CD4-positive, alpha-beta T cell (primary cell): ENCODE measurements around the gene HBE1. TPM values are rescaled to one million over a fixed set of nuclear protein-coding genes. Genes with fewer than 3 reads are reported as not detected.
"Not testable (repeated sequence)": the region's sequence is repeated elsewhere in the genome, so short reads cannot be mapped to it uniquely, and the experiment has no call there.

ENCODE experiments used
- ATAC-seq: fragments of 200-7000 bp; cut with Tn5 transposase; one replicate; pipeline ENCODE4 v1.10.0; 2022; ENCODE audit warnings: mild to moderate bottlenecking; ENCODE audit not compliant: poor library complexity
- CTCF ChIA-PET: fragments of 350-600 bp; sonication (Branson Sonifier 250); formaldehyde crosslinking; loops from one replicate; lab custom pipeline; 2021; ENCODE audit warnings: antibody characterized with exemption, inconsistent platforms; lab: Charles Lee
- POLR2A ChIA-PET: fragments of 350-600 bp; sonication (Branson Sonifier 250); formaldehyde crosslinking; loops from one replicate; lab custom pipeline; 2021; ENCODE audit warnings: antibody characterized with exemption, inconsistent platforms; lab: Charles Lee
- DNase-seq, 14 experiments: peaks; one replicate each; pipeline ENCODE4 v3.0.0-alpha.2; 2013 to 2020; ENCODE audit warnings: mixed read lengths in 2 of 14
- H3K27ac ChIP-seq, 2 donors: one replicate each; pipeline versions ENCODE4 v1.5.1 to v1.7.0; 2013; ENCODE audit warnings: low read length in 2 of 2, low read depth in 1 of 2, mild to moderate bottlenecking in 1 of 2
- H3K27me3 ChIP-seq, 2 experiments: 1 replicate in 1 of 2; 2 replicates in 1 of 2; pipeline versions ENCODE4 v1.6.1 to v1.7.0; 2013; ENCODE audit warnings: low read length in 2 of 2, control low read depth in 1 of 2, mild to moderate bottlenecking in 1 of 2, moderate library complexity in 1 of 2; ENCODE audit not compliant: insufficient read depth in 2 of 2, control insufficient read depth in 1 of 2
- H3K36me3 ChIP-seq: one replicate; pipeline ENCODE4 v1.6.1; 2013; ENCODE audit warnings: low read length, control low read depth; ENCODE audit not compliant: insufficient read depth
- H3K4me1 ChIP-seq: one replicate; pipeline ENCODE4 v1.6.1; 2013; ENCODE audit warnings: low read length, control low read depth; ENCODE audit not compliant: insufficient read depth
- H3K4me3 ChIP-seq: one replicate; pipeline ENCODE4 v1.5.1; 2013; ENCODE audit warnings: mild to moderate bottlenecking, low read length, moderate library complexity
- H3K9me3 ChIP-seq, 2 experiments: 1 replicate in 1 of 2; 2 replicates in 1 of 2; pipeline versions ENCODE4 v1.6.1 to v1.7.0; 2013; ENCODE audit warnings: low read length in 2 of 2, mild to moderate bottlenecking in 2 of 2, control low read depth in 1 of 2, moderate library complexity in 1 of 2; ENCODE audit not compliant: control insufficient read depth in 1 of 2, insufficient read depth in 1 of 2
- H3K27ac Mint-ChIP-seq: one replicate; pipeline ENCODE4 v1.8.0; 2020; ENCODE audit warnings: mixed read lengths
- H3K27me3 Mint-ChIP-seq: one replicate; pipeline ENCODE4 v1.8.0; 2021; ENCODE audit warnings: mixed read lengths
- H3K36me3 Mint-ChIP-seq: one replicate; pipeline ENCODE4 v1.8.0; 2021; ENCODE audit warnings: low read depth, mixed read lengths
- H3K4me1 Mint-ChIP-seq: one replicate; pipeline ENCODE4 v1.8.0; 2021; ENCODE audit warnings: low read depth, mixed read lengths
- H3K4me3 Mint-ChIP-seq: one replicate; pipeline ENCODE4 v1.8.0; 2020; ENCODE audit warnings: mild to moderate bottlenecking, mixed read lengths
- H3K9me3 Mint-ChIP-seq: one replicate; pipeline ENCODE4 v1.8.0; 2020; ENCODE audit warnings: mixed read lengths
- CTCF ChIP-seq: fragments of 200-600 bp; IDR thresholded peaks from one replicate; pipeline ENCODE4 v1.8.0; 2022; ENCODE audit warnings: antibody characterized with exemption, mild to moderate bottlenecking
- intact Hi-C, 2 experiments: fragments of 100-400 bp; cut with DNase I in 1 of 2; cut with micrococcal nuclease in 1 of 2; formaldehyde crosslinking; loops; one replicate each; pipeline versions ENCODE4 v1.15.1 to v1.9.0; 2023 to 2025; cut with DNase I, micrococcal nuclease
- total RNA-seq, 174 experiments: library from RNA in 2 of 174; stranded (reverse) in 2 of 174; gene quantifications; one replicate each; pipeline ENCODE4 v1.2.3 and lab custom pipeline; 2021 to 2026

The HBE1 gene
- total RNA-seq, 2 experiments from 2014 or later = not detected

- H3K27ac Mint-ChIP-seq = no peak overlapping the region
- DNase-seq (no peak), ATAC-seq (no peak)
- H3K4me3 ChIP-seq = no peak overlapping the region
- H3K36me3 ChIP-seq = no peaks in the 10 kb centered on the region
- peaks cover 0 to 7% of the 10 kb centered on the region in 2 experiments for H3K9me3 ChIP-seq
- no peaks in the 10 kb centered on the region for H3K4me1 ChIP-seq
- H3K4me3 Mint-ChIP-seq = no peak overlapping the region
- intact Hi-C loops = no loop called here
- no peak for TF ChIP-seq CTCF
- no peaks in the 10 kb centered on the region for H3K36me3 Mint-ChIP-seq
- CTCF ChIA-PET = no interaction called here
- H3K27ac ChIP-seq = no peak overlapping the region
- POLR2A ChIA-PET = no interaction called here
- H3K27me3 ChIP-seq = no peaks in the 10 kb centered on the region
- H3K4me1 Mint-ChIP-seq = no peaks in the 10 kb centered on the region
- H3K27me3 Mint-ChIP-seq = peaks cover 3% of the 10 kb centered on the region
- no peaks in the 10 kb centered on the region for H3K9me3 Mint-ChIP-seq
Observed at GRCh38 chr11:5297721-5298323, 28.1 kb upstream of the HBE1 start.

GRCh38 chr11:5294342-5294995 lies 24.7 kb upstream of the HBE1 start:
- not testable (repeated sequence) for H3K27me3 Mint-ChIP-seq

GRCh38 chr11:5293028-5293427 lies 23.3 kb upstream of the HBE1 start:
- no peak for TF ChIP-seq CTCF
- no peaks in the 10 kb centered on the region for H3K36me3 ChIP-seq
- Mint-ChIP-seq H3K9me3 (no peaks in the 10 kb centered on the region), H3K4me3 (no peak overlapping the region), H3K4me1 (no peaks in the 10 kb centered on the region), H3K27ac (no peak overlapping the region), H3K36me3 (no peaks in the 10 kb centered on the region), H3K27me3 (no peaks in the 10 kb centered on the region)
- H3K4me1 ChIP-seq = no peaks in the 10 kb centered on the region
- CTCF ChIA-PET = no interaction called here
- H3K4me3 ChIP-seq = no peak overlapping the region
- DNase-seq = no peak
- no peaks in the 10 kb centered on the region for H3K27me3 ChIP-seq
- no peak for ATAC-seq
- intact Hi-C loops = no loop called here
- H3K27ac ChIP-seq = no peak overlapping the region
- peaks cover 0 to 7% of the 10 kb centered on the region in 2 experiments for H3K9me3 ChIP-seq
- POLR2A ChIA-PET = no interaction called here

More at GRCh38 chr11:5294342-5294995, 24.7 kb upstream of the HBE1 start:
- H3K4me1 ChIP-seq, DNase-seq, H3K27ac Mint-ChIP-seq, H3K36me3 ChIP-seq, H3K27me3 ChIP-seq, H3K4me1 Mint-ChIP-seq, ATAC-seq, H3K27ac ChIP-seq, POLR2A ChIA-PET, H3K4me3 ChIP-seq, intact Hi-C loops, H3K9me3 ChIP-seq, H3K9me3 Mint-ChIP-seq, H3K36me3 Mint-ChIP-seq, H3K4me3 Mint-ChIP-seq, CTCF ChIA-PET: not testable (repeated sequence)
